GM12892 (cell line): ENCODE data around the gene FAM114A1.
"Not testable (repeated sequence)": the region's sequence is repeated elsewhere in the genome, so short reads cannot be mapped to it uniquely, and the experiment has no call there.

Experiments
- DNase-seq: peaks from one replicate; pipeline ENCODE4 v3.0.0; 2011; ENCODE audit not compliant: insufficient read length
- FAIRE-seq: peaks from 2 replicates; lab custom pipeline; 2011; peaks lifted over from hg19 to GRCh38; lab: Jason Lieb, UNC
- POLR2A ChIP-seq: IDR thresholded peaks from 2 replicates; pipeline ENCODE4 v1.6.1; 2011; ENCODE audit warnings: low read depth, low read length, control low read depth
- POLR2AphosphoS5 ChIP-seq: IDR thresholded peaks from 2 replicates; pipeline ENCODE4 v1.6.1; 2011; ENCODE audit warnings: low read depth, low read length, control low read depth
- TAF1 ChIP-seq: IDR thresholded peaks from 2 replicates; pipeline ENCODE4 v1.6.1; 2011; ENCODE audit warnings: low read depth, mild to moderate bottlenecking, control low read depth, low read length, borderline replicate concordance

FAM114A1 gene

DNA sequence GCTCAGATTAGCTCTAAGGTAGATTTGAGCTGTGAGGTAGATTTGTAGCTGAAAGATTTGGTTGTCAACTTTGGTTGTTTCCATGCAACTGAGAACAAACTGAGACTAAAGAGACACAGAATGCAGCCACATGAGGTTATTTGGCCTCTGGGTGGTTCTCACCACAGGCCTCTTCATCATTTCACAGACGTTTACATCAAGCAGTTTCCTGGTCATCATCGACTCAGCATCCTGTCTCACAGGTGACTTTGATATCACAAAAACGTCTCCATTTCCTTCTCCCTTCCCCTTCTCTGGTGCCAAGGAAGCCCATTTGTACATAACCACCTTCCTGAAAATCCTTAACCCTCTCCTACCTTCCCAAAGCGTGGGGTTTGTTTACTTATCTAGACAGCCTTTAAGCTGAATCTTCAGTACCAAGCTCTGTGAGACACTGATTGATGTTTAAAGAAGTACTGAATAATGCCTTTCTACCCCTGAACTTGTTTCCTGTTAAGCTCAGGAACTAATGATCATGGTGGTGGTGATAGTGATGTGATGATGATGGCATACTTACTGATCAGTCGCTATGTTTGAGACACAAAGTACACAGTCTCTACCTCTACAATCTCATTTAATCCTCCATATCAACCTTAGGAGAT, 81.9 kb downstream of the FAM114A1 start:
- TF ChIP-seq POLR2A (no peak), POLR2AphosphoS5 (no peak), TAF1 (no peak)
- DNase-seq: no peak
- no peak for FAIRE-seq

- FAIRE-seq: no peak
- TF ChIP-seq POLR2A: no peak
- no peak for TF ChIP-seq TAF1
- TF ChIP-seq POLR2AphosphoS5: no peak
- DNase-seq: no peak
Observed at GRCh38 chr4:38950159-38950558, 82.6 kb downstream of the FAM114A1 start.

- no peak for FAIRE-seq
- TF ChIP-seq POLR2A (no peak), TAF1 (no peak), POLR2AphosphoS5 (no peak)
- DNase-seq: no peak
Observed at GRCh38 chr4:38950734-38951133, 83.1 kb downstream of the FAM114A1 start.

DNA sequence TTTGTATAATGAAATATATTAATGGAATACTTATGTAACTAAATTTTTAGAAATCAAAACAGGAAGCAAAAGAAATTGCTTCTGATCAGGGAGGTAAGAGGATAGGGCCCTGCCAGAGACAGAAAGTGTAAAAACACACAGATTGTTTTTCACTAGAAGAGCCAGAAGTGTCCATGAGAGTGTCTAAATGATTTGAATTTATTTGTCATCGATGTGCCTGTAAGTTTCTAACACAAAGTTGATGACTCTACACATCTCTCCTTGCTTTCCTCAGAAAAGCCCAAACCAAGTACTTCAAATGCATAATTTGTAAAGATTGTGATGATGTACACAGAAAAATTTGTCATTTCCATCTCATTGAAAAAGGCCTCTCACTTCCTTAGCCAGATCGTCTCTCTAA, 84.0 kb downstream of the FAM114A1 start:
- DNase-seq (no peak), FAIRE-seq (no peak)
- no peak for TF ChIP-seq POLR2AphosphoS5
- no peak for TF ChIP-seq TAF1
- TF ChIP-seq POLR2A: no peak

DNA sequence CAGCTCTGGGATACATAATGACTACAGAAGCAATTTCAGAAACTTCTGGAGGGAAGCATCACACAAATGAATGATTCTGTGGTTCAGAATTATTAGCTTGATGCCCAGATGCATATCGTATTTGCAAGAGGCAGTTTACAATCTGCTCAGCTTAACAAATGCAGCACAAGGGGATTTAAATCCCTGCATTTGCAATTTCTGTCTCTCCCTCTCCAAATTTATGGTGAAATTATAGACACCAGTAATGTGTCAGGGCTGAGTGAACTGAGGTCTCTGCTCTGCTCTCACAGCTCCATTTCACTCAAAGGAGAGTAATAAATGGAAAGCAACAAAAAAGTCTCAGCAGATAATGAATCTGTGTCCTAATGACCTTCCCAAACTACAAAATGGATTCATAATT, 84.4 kb downstream of the FAM114A1 start:
- FAIRE-seq (no peak), DNase-seq (no peak)
- no peak for TF ChIP-seq TAF1

- no peak for FAIRE-seq
Observed at GRCh38 chr4:38954727-38955126, 87.1 kb downstream of the FAM114A1 start.

DNA sequence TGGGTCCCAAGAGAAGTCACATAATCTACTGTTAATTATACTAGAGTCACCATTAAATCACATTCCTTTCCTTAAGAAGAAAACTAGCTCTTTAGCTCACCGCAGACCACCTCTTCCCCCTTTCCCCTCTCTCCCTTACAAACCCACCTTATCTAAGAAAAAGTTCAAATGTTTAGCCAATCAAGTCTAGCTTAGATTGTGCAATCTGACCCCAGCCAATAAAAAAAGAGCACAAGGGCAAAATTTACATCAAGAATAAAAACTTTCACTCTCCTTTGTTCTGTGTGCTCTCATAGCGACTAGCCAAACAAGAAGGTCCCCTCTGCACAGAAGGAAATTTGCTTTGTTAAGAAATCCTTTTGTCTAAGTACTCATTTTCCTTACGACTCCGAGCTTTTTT, 88.4 kb downstream of the FAM114A1 start:
- DNase-seq (no peak), FAIRE-seq (no peak)
- TF ChIP-seq TAF1 (no peak), POLR2AphosphoS5 (no peak), POLR2A (no peak)

More at GRCh38 chr4:38954727-38955126, 87.1 kb downstream of the FAM114A1 start:
- DNase-seq: no peak
- TF ChIP-seq TAF1 (no peak), POLR2AphosphoS5 (no peak), POLR2A (no peak)

DNA sequence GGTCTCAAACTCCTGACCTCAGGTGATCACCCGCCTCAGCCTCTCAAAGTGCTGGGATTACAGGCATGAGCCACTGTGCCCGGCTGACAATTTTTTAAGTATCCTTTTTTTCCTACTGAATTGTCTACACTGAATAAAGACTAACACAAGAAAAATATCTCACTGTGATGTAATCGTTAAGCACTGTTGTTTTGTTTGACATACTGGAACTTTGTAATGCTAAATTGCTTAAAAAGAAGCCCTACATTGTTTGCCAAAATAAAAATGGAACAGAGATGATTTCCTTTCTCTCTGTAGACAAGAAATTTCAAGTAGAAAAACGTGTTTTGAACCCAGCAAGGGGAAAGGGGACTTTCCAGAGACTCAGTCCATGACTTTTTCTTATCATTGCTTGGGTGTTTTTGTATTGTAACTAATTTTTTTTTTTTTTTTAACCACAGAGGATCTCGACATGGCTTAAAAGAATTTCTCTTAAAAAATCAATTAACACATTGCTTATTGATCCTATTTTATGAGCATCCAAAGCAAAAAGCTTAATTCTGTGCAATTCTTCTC, 89.7 kb downstream of the FAM114A1 start:
- TF ChIP-seq POLR2A (no peak), POLR2AphosphoS5 (no peak), TAF1 (no peak)
- DNase-seq: no peak
- no peak for FAIRE-seq

DNA sequence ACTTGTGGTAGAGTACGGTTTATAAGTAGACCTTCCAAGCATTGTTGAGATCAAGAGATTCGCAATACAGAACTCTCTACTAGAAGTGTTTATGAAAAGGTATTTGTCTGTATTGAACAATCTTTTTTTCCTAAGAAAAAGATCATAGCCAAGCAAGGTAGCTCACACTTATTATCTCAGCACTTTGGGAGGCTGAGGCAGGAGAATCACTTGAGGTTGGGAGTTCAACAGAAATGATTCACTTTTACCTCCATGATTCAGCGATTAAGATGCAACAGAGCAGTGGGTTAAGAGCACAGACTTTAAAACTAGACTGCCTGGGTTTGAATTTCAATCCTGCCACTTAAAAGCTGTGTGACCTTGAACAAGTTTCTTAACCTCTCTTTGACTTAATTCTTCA, 90.3 kb downstream of the FAM114A1 start:
- no peak for TF ChIP-seq TAF1
- TF ChIP-seq POLR2A: no peak
- no peak for TF ChIP-seq POLR2AphosphoS5
- DNase-seq (no peak), FAIRE-seq (no peak)

DNA sequence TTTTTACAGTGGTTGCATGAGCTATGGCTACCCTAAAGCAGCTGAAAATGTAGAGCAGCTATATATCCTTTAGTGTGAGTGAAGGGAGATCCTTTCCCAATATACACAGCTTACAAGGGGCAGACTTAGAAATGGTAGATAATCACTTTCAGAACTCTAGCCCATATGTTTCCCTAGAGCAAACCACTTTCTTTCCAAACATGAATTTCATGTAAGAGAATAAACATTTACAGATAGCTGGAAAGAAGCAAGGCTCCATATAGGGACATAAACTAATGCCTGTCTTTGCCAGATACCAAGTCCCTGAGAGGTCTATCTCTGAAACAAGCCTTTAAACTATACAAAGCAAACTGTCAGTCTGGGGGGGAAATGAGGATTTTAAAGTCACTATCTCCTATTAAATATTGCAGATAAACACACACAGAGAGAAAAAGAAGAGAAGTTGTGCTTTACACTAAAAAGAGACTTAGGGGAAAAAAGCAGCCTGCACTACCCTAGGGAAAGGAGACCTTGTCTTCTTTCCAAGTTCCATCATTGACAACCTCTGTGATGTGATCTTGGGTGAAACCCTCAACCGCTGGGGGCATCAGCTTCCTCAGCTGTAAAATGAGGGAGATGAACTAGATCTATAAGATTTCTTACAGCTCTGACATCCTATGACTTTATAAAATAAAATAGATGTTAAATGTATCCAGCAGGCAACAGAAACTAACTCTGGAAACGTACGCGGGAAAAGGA, 91.0 kb downstream of the FAM114A1 start:
- no peak for TF ChIP-seq POLR2AphosphoS5
- no peak for TF ChIP-seq POLR2A
- no peak for TF ChIP-seq TAF1
- FAIRE-seq: no peak
- no peak for DNase-seq

DNA sequence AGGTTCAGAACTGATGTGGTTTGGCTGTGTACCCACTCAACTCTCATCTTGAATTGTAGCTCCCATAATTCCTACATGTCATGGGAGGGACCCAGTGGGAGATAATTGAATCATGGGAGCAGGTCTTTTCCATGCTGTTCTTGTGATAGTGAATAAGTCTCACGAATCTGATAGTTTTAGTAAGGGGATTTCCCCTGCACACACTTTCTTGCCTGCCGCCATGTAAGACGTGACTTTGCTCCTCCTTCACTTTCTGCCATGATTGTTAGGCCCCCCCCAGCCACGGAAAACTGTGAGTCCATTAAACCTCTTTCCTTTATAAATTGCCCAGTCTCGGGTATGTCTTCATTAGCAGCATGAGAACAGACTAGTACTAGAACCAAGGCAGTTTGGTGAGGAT, 91.6 kb downstream of the FAM114A1 start:
- FAIRE-seq: not testable (repeated sequence)

DNA sequence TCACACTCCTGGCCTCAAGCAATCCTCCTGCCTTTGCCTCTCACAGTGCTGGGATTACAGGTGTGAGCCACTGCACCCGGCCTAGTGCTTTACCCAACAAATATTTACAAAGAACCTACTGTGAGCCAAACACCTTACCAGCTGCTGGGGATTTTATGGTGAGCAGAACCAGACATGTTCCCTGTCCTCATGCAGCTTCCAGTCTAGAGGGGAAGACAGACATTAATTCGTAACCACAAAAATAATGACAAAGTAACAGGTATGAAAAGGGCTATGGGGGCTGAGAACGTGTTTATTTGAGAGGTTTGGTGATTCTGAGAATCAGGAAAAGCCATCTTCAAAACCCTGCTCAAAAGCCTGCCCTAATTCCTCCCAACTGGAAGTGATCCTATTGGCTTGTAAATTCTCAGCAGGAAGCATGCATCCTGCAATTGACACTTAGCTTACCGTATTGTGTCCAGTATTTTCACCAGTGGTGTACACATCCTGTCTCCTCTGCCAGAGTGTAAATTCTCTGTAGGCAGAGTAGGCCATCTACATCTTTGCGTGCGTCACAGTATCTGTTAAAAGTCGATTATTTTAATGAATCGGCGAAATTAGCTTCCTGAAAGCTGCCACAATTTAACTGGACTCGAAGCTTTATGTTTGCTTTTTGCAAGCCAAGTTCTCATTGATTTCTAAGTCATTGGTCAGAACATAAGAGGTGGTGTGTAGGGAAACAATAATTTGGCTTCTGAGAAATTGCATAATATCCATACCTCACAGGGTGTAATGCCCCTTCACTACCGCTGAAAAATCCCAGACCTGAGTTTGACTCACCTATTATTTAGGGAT, 97.6 kb downstream of the FAM114A1 start:
- TF ChIP-seq POLR2A (no peak), TAF1 (no peak), POLR2AphosphoS5 (no peak)
- no peak for DNase-seq
- FAIRE-seq: no peak

More for the DNA sequence above, 91.6 kb downstream of the FAM114A1 start:
- DNase-seq: not testable (repeated sequence)
